K562 (cell line): ENCODE data around the gene DLK1.

Source experiments
- CTCF ChIP-seq, 3 experiments: IDR thresholded peaks in 2 of 3; conservative IDR thresholded peaks in 1 of 3; 2 replicates each; pipeline ENCODE4 v1.5.1; 2011 to 2012; ENCODE audit warnings: low read length in 3 of 3, mild to moderate bottlenecking in 3 of 3, control low read depth in 2 of 3, improper control_type of control experiment in 1 of 3, inconsistent platforms in 1 of 3, low read depth in 1 of 3, mixed read lengths in 1 of 3, moderate library complexity in 1 of 3; ENCODE audit not compliant: insufficient read depth in 2 of 3
- RBM25 ChIP-seq: fragments of 200-400 bp; formaldehyde crosslinking; IDR thresholded peaks from 2 replicates; pipeline ENCODE4 v1.6.1; 2018; ENCODE audit warnings: low read length, low read depth, moderate library complexity; ENCODE audit not compliant: severe bottlenecking
- USF2 ChIP-seq: sonication (generic); formaldehyde crosslinking; IDR thresholded peaks from 2 replicates; pipeline ENCODE4 v1.5.0; 2020; ENCODE audit warnings: missing genetic modification reagents
- ZC3H11A ChIP-seq: IDR thresholded peaks from 2 replicates; pipeline ENCODE4 v1.6.1; 2012; ENCODE audit warnings: low read depth, low read length, improper control_type of control experiment
- ZNF175 ChIP-seq: fragments of 200-800 bp; sonication (Bioruptor generic); IDR thresholded peaks from 2 replicates; pipeline ENCODE4 v1.6.1; 2016; ENCODE audit warnings: low read depth, mild to moderate bottlenecking, missing genetic modification characterization, missing compliant biosample characterization

GRCh38 chr14:100703386-100704220 is 23.1 kb upstream of the DLK1 start:
- TF ChIP-seq RBM25 (no peak), ZC3H11A (no peak), USF2 (no peak), CTCF (IDR thresholded peaks at IDR 0.05 in 2 of 3, conservative IDR thresholded peaks at IDR 0.05 in 1 of 3; ENCODE audit: insufficient read depth in 2 of 3, low read depth in 1 of 3, low read length in 3 of 3) (no peak), ZNF175 (no peak)
